ENCODE results near the gene YEATS2.

DNA sequence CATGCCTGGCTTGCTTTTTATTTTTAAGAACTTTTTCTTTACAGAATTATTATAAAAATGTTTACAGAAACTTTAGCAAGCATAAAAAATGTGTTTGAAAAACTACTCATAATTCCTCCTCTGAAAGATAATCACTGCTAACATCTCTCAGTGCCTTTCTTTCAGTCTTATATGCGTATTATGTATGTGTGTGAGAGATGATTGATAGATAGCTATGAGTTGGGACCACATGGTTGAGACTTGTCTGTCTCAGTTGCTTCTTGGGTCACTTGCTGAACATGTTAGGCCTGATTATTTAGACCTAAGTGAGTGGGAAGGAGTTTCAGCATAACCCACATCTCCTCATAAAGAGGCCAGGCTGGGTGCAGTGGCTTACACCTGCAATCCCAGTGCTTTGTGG, 116.6 kb downstream of the YEATS2 start:
- TF ChIP-seq, protein P1, sequence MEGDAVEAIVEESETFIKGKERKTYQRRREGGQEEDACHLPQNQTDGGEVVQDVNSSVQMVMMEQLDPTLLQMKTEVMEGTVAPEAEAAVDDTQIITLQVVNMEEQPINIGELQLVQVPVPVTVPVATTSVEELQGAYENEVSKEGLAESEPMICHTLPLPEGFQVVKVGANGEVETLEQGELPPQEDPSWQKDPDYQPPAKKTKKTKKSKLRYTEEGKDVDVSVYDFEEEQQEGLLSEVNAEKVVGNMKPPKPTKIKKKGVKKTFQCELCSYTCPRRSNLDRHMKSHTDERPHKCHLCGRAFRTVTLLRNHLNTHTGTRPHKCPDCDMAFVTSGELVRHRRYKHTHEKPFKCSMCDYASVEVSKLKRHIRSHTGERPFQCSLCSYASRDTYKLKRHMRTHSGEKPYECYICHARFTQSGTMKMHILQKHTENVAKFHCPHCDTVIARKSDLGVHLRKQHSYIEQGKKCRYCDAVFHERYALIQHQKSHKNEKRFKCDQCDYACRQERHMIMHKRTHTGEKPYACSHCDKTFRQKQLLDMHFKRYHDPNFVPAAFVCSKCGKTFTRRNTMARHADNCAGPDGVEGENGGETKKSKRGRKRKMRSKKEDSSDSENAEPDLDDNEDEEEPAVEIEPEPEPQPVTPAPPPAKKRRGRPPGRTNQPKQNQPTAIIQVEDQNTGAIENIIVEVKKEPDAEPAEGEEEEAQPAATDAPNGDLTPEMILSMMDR (conservative IDR thresholded peaks at IDR 0.05 in 1 of 2, IDR thresholded peaks at IDR 0.05 in 1 of 2; ENCODE audit: low read depth in 1 of 2, low read length in 2 of 2): no peak
- no peak for TF ChIP-seq EZH2 (IDR thresholded peaks at IDR 0.05; ENCODE audit: low read length, missing control alignments)
